OCI-LY3 (cell line): ENCODE data around the gene UNC5C.

Source experiments
- CTCF ChIP-seq: fragments of 200-600, 300-600 bp; sonication (generic); IDR thresholded peaks from 2 replicates; pipeline ENCODE4 v1.5.1; 2014; ENCODE audit warnings: antibody characterized with exemption, low read length, low read depth
- EZH2phosphoT487 ChIP-seq: fragments of 200-600 bp; shearing (Covaris generic); IDR thresholded peaks from 2 replicates; pipeline ENCODE4 v1.6.1; 2018; ENCODE audit warnings: antibody characterized with exemption, mixed run types, low read depth

DNA sequence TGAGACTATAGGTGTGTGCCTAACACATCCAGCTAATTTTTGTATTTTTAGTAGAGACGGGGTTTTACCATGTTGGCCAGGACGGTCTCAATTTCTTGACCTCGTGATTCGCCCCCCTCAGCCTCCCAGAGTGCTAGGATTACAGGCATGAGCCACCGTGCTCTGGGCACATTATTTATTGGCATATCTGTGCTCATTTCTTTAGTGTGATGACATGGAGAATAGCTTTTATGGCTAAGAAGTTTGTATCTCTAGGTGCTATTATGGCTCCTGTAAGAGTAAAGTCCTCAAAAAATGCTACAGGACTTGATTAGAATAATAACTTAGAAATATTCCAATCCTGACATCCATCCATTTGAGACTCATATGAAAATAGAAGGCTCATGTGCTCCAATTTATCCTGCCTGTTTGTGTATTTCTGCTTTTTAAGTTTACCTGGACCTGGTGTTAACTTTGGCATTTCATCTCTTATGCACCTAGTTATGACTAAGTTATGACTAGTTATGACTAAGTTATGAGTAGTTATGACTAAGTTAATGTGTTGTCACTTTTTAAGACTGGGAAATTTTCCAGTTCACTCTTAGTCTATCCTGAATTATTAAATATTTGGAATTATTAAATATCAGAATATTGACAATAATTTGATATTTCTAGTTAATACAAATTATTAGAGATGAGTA is 36.4 kb upstream of the UNC5C start:
- TF ChIP-seq CTCF (no peak), EZH2phosphoT487 (no peak)
